Panc1 (cell line): Measurements from ENCODE around the gene DESI1. TPM values are rescaled to one million over a fixed set of nuclear protein-coding genes. Genes with fewer than 3 reads are reported as not detected.

Experiments used
- ATAC-seq: fragments of 200-7000 bp; cut with Tn5 transposase; 2 replicates; pipeline ENCODE4 v1.9.1; 2020; ENCODE audit warnings: mild to moderate bottlenecking, moderate library complexity
- BruUV-seq: library from RNA; stranded (reverse); fragments of 400-500 nt; replicated peaks from 2 replicates; lab custom pipeline; 2021; lab: Mats Ljungman, UMichigan
- CTCF ChIA-PET: fragments of 300-600 bp; sonication (Branson Sonifier 250); formaldehyde crosslinking; loops from one replicate; lab custom pipeline; 2022; ENCODE audit warnings: antibody characterized with exemption; lab: Charles Lee
- POLR2A ChIA-PET: fragments of 300-600 bp; sonication (Branson Sonifier 250); formaldehyde crosslinking; loops from one replicate; lab custom pipeline; 2022; ENCODE audit warnings: antibody characterized with exemption; lab: Charles Lee
- DNase-seq: peaks from one replicate; pipeline ENCODE4 v3.0.0-alpha.2; 2010; ENCODE audit warnings: low read depth, low spot score
- H3K27ac ChIP-seq: 2 replicates; pipeline ENCODE4 v1.5.1; 2011; ENCODE audit warnings: mild to moderate bottlenecking, low read length, inconsistent platforms
- H3K27me3 ChIP-seq: fragments of 200-500 bp; sonication (Bioruptor generic); 2 replicates; pipeline ENCODE4 v1.6.0; 2014; ENCODE audit warnings: low read length, inconsistent platforms; ENCODE audit not compliant: control insufficient read depth, insufficient read depth
- H3K36me3 ChIP-seq: fragments of 200-500 bp; sonication (Bioruptor generic); 2 replicates; pipeline ENCODE4 v1.5.1; 2014; ENCODE audit warnings: inconsistent platforms, mild to moderate bottlenecking, low read length, moderate library complexity; ENCODE audit not compliant: control insufficient read depth, insufficient read depth
- H3K4me1 ChIP-seq: 2 replicates; pipeline ENCODE4 v1.5.1; 2011; ENCODE audit warnings: inconsistent platforms, mild to moderate bottlenecking, low read length, moderate library complexity; ENCODE audit not compliant: control insufficient read depth, insufficient read depth
- H3K4me3 ChIP-seq, 2 experiments: 2 replicates each; pipeline ENCODE4 v1.5.1; 2011 to 2012; ENCODE audit warnings: low read depth in 2 of 2, low read length in 2 of 2, mild to moderate bottlenecking in 2 of 2, inconsistent platforms in 1 of 2, moderate library complexity in 1 of 2
- H3K9me3 ChIP-seq: fragments of 200-500 bp; sonication (Bioruptor generic); 2 replicates; pipeline ENCODE4 v1.5.1; 2014; ENCODE audit warnings: low read depth, mild to moderate bottlenecking, inconsistent platforms, low read length, moderate library complexity; ENCODE audit not compliant: control insufficient read depth, insufficient read depth
- POLR2AphosphoS5 ChIP-seq: IDR thresholded peaks from 2 replicates; pipeline ENCODE4 v1.6.1; 2012; ENCODE audit warnings: mild to moderate bottlenecking, low read depth, low read length, moderate library complexity
- SIN3A ChIP-seq: IDR thresholded peaks from 2 replicates; pipeline ENCODE4 v1.6.1; 2012; ENCODE audit warnings: low read depth, mild to moderate bottlenecking, low read length, moderate library complexity, borderline replicate concordance; ENCODE audit not compliant: insufficient read depth
- TCF7L2 ChIP-seq: IDR thresholded peaks from 2 replicates; pipeline ENCODE4 v1.6.1; 2011; ENCODE audit warnings: mild to moderate bottlenecking, low read depth, low read length, inconsistent platforms
- in situ Hi-C: cut with HindIII; loops from 2 replicates; pipeline ENCODE4 v1.10.0; 2016; ENCODE audit warnings: low sequenced_read_pairs, low pct_unique_long_range_greater_than_20kb
- intact Hi-C: fragments of 100-400 bp; cut with micrococcal nuclease; formaldehyde crosslinking; loops from one replicate; pipeline ENCODE4 v1.10.0; 2022; ENCODE audit not compliant: unreplicated experiment
- total RNA-seq: library from RNA; stranded (reverse); gene quantifications from one replicate; pipeline ENCODE4 v1.2.1, GENCODE V29; 2021; ENCODE audit not compliant: unreplicated experiment
- TF ChIP-seq, protein P1 (sequence below): fragments of 450-650 bp; IDR thresholded peaks from 2 replicates; pipeline ENCODE4 v1.5.1; 2017; ENCODE audit warnings: mild to moderate bottlenecking
- TF ChIP-seq, protein P2 (sequence below), 2 experiments: IDR thresholded peaks; 2 replicates each; pipeline ENCODE4 v1.6.1; 2011 to 2012; ENCODE audit warnings: low read depth in 2 of 2, control low read depth in 1 of 2, low read length in 1 of 2, mild to moderate bottlenecking in 1 of 2, moderate library complexity in 1 of 2; ENCODE audit not compliant: insufficient read depth in 1 of 2

DESI1 gene
- total RNA-seq, 1 experiment from 2014 or later: 33.5 TPM

DNA sequence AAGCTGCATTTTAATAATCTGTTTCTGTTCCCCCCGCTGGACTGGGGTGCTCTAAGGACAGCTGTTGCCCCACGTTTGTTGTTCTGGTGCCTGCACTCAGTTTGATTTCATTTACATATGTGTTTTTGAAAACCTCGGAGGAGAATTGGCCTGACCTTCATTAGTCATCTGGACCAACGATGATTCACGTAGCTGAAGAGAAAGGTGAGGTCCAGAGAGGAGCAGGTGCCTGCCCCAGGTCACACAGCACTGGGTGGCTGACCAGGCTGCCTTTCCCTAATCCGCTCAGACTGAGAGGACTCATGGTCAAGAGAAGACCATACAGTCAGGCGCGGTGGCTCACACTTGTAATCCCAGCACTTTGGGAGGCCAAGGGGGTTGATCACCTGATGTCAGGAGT lies 56.3 kb downstream of the DESI1 start:
- Histone ChIP-seq H3K36me3 (no peaks in the 10 kb centered on the region), H3K9me3 (no peaks in the 10 kb centered on the region), H3K4me3 (no peak overlapping the region), H3K27ac (peak overlapping the region; percentile 65), H3K4me1 (peaks cover 57% of the 10 kb centered on the region), H3K27me3 (no peaks in the 10 kb centered on the region)
- no TSS peak for BruUV-seq
- intact Hi-C loops (no loop called here), in situ Hi-C loops (no loop called here)
- TF ChIP-seq SIN3A (no peak), TCF7L2 (no peak), POLR2AphosphoS5 (no peak)
- TF ChIP-seq, protein P1, sequence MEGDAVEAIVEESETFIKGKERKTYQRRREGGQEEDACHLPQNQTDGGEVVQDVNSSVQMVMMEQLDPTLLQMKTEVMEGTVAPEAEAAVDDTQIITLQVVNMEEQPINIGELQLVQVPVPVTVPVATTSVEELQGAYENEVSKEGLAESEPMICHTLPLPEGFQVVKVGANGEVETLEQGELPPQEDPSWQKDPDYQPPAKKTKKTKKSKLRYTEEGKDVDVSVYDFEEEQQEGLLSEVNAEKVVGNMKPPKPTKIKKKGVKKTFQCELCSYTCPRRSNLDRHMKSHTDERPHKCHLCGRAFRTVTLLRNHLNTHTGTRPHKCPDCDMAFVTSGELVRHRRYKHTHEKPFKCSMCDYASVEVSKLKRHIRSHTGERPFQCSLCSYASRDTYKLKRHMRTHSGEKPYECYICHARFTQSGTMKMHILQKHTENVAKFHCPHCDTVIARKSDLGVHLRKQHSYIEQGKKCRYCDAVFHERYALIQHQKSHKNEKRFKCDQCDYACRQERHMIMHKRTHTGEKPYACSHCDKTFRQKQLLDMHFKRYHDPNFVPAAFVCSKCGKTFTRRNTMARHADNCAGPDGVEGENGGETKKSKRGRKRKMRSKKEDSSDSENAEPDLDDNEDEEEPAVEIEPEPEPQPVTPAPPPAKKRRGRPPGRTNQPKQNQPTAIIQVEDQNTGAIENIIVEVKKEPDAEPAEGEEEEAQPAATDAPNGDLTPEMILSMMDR: no peak
- TF ChIP-seq, protein P2, sequence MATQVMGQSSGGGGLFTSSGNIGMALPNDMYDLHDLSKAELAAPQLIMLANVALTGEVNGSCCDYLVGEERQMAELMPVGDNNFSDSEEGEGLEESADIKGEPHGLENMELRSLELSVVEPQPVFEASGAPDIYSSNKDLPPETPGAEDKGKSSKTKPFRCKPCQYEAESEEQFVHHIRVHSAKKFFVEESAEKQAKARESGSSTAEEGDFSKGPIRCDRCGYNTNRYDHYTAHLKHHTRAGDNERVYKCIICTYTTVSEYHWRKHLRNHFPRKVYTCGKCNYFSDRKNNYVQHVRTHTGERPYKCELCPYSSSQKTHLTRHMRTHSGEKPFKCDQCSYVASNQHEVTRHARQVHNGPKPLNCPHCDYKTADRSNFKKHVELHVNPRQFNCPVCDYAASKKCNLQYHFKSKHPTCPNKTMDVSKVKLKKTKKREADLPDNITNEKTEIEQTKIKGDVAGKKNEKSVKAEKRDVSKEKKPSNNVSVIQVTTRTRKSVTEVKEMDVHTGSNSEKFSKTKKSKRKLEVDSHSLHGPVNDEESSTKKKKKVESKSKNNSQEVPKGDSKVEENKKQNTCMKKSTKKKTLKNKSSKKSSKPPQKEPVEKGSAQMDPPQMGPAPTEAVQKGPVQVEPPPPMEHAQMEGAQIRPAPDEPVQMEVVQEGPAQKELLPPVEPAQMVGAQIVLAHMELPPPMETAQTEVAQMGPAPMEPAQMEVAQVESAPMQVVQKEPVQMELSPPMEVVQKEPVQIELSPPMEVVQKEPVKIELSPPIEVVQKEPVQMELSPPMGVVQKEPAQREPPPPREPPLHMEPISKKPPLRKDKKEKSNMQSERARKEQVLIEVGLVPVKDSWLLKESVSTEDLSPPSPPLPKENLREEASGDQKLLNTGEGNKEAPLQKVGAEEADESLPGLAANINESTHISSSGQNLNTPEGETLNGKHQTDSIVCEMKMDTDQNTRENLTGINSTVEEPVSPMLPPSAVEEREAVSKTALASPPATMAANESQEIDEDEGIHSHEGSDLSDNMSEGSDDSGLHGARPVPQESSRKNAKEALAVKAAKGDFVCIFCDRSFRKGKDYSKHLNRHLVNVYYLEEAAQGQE (IDR thresholded peaks at IDR 0.05; ENCODE audit: insufficient read depth in 1 of 2, low read depth in 2 of 2, low read length in 1 of 2): no peak
- ChIA-PET CTCF (no interaction called here), POLR2A (no interaction called here)
- DNase-seq: no peak
- ATAC-seq: no peak

DNA sequence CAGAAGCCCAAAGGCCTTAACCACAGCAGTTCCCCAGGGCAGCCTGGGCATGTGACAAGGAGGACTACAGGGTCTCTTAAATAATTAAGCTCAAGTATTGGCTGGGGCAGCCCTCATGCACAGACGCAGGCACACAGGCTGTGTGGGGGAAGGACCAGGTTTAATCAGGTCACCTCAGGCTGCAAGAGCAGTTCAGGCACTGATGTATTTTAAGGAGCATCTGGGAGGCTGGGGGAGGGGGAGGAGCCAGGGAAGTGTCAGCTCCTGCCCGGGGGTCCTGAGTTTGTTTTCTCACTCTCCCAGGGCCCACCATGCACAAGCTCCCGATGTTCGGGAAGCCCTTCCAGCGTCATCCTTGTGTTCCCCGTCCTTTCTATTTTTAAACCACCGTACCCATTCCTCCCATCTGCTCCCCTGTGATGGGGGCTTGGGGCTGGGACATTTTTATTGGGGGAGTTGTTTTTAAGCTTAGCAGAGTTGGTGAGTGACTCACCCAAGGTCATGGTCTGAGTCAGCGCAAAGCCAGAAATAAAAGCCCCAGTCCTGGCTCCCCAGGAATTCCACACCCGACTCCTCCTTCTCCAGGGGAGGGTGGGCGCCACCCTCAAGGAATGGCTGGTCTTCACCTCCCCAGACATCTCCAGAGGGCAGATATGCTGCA lies 57.7 kb downstream of the DESI1 start:
- Histone ChIP-seq H3K9me3 (no peaks in the 10 kb centered on the region), H3K4me1 (peaks cover 58% of the 10 kb centered on the region), H3K4me3 (no peak overlapping the region), H3K36me3 (no peaks in the 10 kb centered on the region), H3K27ac (peak overlapping the region; percentile 70), H3K27me3 (no peaks in the 10 kb centered on the region)
- ChIA-PET CTCF (interaction anchor here (0.6 kb wide), 1 partner anchor 243 kb away, joined by 3 read pairs; no protein-coding TSS in a partner anchor), POLR2A (no interaction called here)
- in situ Hi-C loops: no loop called here
- intact Hi-C loops: no loop called here
- ATAC-seq (peak; percentile 69), DNase-seq (no peak)
- BruUV-seq: no TSS peak
- TF ChIP-seq SIN3A (no peak), TCF7L2 (no peak), POLR2AphosphoS5 (no peak)
- TF ChIP-seq, protein P1: no peak
- TF ChIP-seq, protein P2 (IDR thresholded peaks at IDR 0.05; ENCODE audit: insufficient read depth in 1 of 2, low read depth in 2 of 2, low read length in 1 of 2): no peak
